A549 treated with CORT108297 at 1 μM for 4 hours (cell line): ENCODE measurements around the gene GTPBP3. TPM values are rescaled to one million over a fixed set of nuclear protein-coding genes. Genes with fewer than 3 reads are reported as not detected.

Source experiments
- total RNA-seq: library from RNA; stranded (reverse); fragments of 200-300 nt; extraction: Qiagen RNA extraction; gene quantifications from 5 replicates; pipeline ENCODE4 v1.2.3, GENCODE V29; 2022

GTPBP3 gene
- total RNA-seq: 16.8 to 24.6 TPM (median 22.4 TPM) in 5 replicates

GRCh38 chr19:17336872-17337674 lies at the start of gene GTPBP3:
TSS of gene GTPBP3 (plus strand) at chr19:17337553. CDS start at chr19:17337612, 59 bp downstream.

GRCh38 chr19:17303167-17303939 lies 34.0 kb upstream of the GTPBP3 start, which contains the start of gene ABHD8:
TSS of gene ABHD8 (minus strand) at chr19:17303425. CDS start at chr19:17301616, 1,809 bp downstream.

GRCh38 chr19:17305517-17306284 lies 31.7 kb upstream of the GTPBP3 start, which contains the start of gene MRPL34:
TSS of gene MRPL34 (plus strand) at chr19:17305872. CDS start at chr19:17305893, 21 bp downstream.

GRCh38 chr19:17309198-17309964 lies 28.0 kb upstream of the GTPBP3 start, which contains the start of gene DDA1:
TSS of gene DDA1 (plus strand) at chr19:17309563. CDS start at chr19:17309655, 92 bp downstream.

GRCh38 chr19:17334414-17335409 lies 2.6 kb upstream of the GTPBP3 start, which contains the start of gene ANO8:
TSS of gene ANO8 (minus strand) at chr19:17334855. CDS start at chr19:17334670, 185 bp downstream.

GRCh38 chr19:17376935-17377600 lies 39.7 kb downstream of the GTPBP3 start, which contains the start of gene PLVAP:
TSS of gene PLVAP (minus strand) at chr19:17377342. CDS start at chr19:17377288, 54 bp downstream.

Other genes with a start within 250 kb of the GTPBP3 start
- 13.4 to 16.6 TPM (median 15.8 TPM) in 5 replicates for gene USE1, start 122.2 kb upstream of the GTPBP3 start, total RNA-seq
- gene OCEL1, start 111.3 kb upstream of the GTPBP3 start, total RNA-seq: 10.5 to 11.7 TPM (median 11.3 TPM) in 5 replicates
- 28.0 to 66.4 TPM (median 59.8 TPM) in 5 replicates for gene NR2F6, start 91.6 kb upstream of the GTPBP3 start, total RNA-seq
- 0.02 to 0.05 TPM in 2 of 5 replicates, not detected in the others for gene USHBP1, start 72.8 kb upstream of the GTPBP3 start, total RNA-seq
- 61.0 to 66.7 TPM (median 63.8 TPM) in 5 replicates for gene BABAM1, start 70.1 kb upstream of the GTPBP3 start, total RNA-seq
- gene ANKLE1, start 55.7 kb upstream of the GTPBP3 start, total RNA-seq: 0.28 to 0.88 TPM (median 0.62 TPM) in 5 replicates
- 2.2 to 3.9 TPM (median 3.5 TPM) in 5 replicates for gene ABHD8, start 34.1 kb upstream of the GTPBP3 start, total RNA-seq
- gene MRPL34, start 31.7 kb upstream of the GTPBP3 start, total RNA-seq: 57.9 to 102 TPM (median 92.7 TPM) in 5 replicates
- 62.0 to 70.1 TPM (median 65.9 TPM) in 5 replicates for gene DDA1, start 28.0 kb upstream of the GTPBP3 start, total RNA-seq
- 2.5 to 5.1 TPM (median 4.4 TPM) in 5 replicates for gene ANO8, start 2.7 kb upstream of the GTPBP3 start, total RNA-seq
- gene PLVAP, start 39.8 kb downstream of the GTPBP3 start, total RNA-seq: not detected in 5 replicates
- gene CCDC194, start 56.6 kb downstream of the GTPBP3 start, total RNA-seq: not detected in 5 replicates
- gene BST2, start 68.1 kb downstream of the GTPBP3 start, total RNA-seq: 0.13 to 0.43 TPM in 2 of 5 replicates, not detected in the others
- gene MVB12A, start 82.5 kb downstream of the GTPBP3 start, total RNA-seq: 31.0 to 44.1 TPM (median 43.6 TPM) in 5 replicates
- gene TMEM221, start 111.1 kb downstream of the GTPBP3 start, total RNA-seq: 0.58 to 1.1 TPM (median 0.84 TPM) in 5 replicates
- gene NXNL1, start 123.4 kb downstream of the GTPBP3 start, total RNA-seq: not detected in 5 replicates
- gene SLC27A1, start 133.0 kb downstream of the GTPBP3 start, total RNA-seq: 2.2 to 3.5 TPM (median 3.0 TPM) in 5 replicates
- gene PGLS, start 174.1 kb downstream of the GTPBP3 start, total RNA-seq: 46.3 to 80.6 TPM (median 76.2 TPM) in 5 replicates
- gene COLGALT1, start 218.1 kb downstream of the GTPBP3 start, total RNA-seq: 54.8 to 78.8 TPM (median 71.2 TPM) in 5 replicates